Hematopoietic multipotent progenitor cell treated with erythropoietin and hydrocortisone succinate and interleukin-3 and kit ligand, for 17 days (in vitro differentiated cells): ENCODE measurements around the gene ADAM33.

ENCODE experiments used
- DNase-seq: peaks from one replicate; pipeline ENCODE4 v3.0.0-alpha.2; 2015; ENCODE audit warnings: low spot score

The ADAM33 gene

GRCh38 chr20:3706774-3707507, 25.1 kb upstream of the ADAM33 start:
- no peak for DNase-seq

- no peak for DNase-seq
Measured at GRCh38 chr20:3705970-3706739, 24.3 kb upstream of the ADAM33 start.

GRCh38 chr20:3705491-3705969, 23.7 kb upstream of the ADAM33 start:
- DNase-seq: no peak

GRCh38 chr20:3704087-3704486, 22.3 kb upstream of the ADAM33 start:
- DNase-seq: no peak

- no peak for DNase-seq
Measured at GRCh38 chr20:3702611-3703391, 21.0 kb upstream of the ADAM33 start.

GRCh38 chr20:3701061-3701998, 19.5 kb upstream of the ADAM33 start:
- no peak for DNase-seq

- no peak for DNase-seq
Measured at GRCh38 chr20:3699037-3699436, 17.2 kb upstream of the ADAM33 start.

GRCh38 chr20:3698591-3699001, 16.8 kb upstream of the ADAM33 start:
- no peak for DNase-seq

- no peak for DNase-seq
Measured at GRCh38 chr20:3697588-3698305, 15.9 kb upstream of the ADAM33 start.

- DNase-seq: no peak
Measured at GRCh38 chr20:3696745-3697587, 15.2 kb upstream of the ADAM33 start.

- DNase-seq: peak; percentile 19
Measured at GRCh38 chr20:3696200-3696599, 14.4 kb upstream of the ADAM33 start.

- DNase-seq: no peak
Measured at GRCh38 chr20:3694864-3695263, 13.1 kb upstream of the ADAM33 start.

- no peak for DNase-seq
Measured at GRCh38 chr20:3693376-3693775, 11.6 kb upstream of the ADAM33 start.

- DNase-seq: no peak
Measured at GRCh38 chr20:3692706-3693294, 11.0 kb upstream of the ADAM33 start.

GRCh38 chr20:3691897-3692296, 10.1 kb upstream of the ADAM33 start:
- no peak for DNase-seq

GRCh38 chr20:3691306-3691705, 9.5 kb upstream of the ADAM33 start:
- DNase-seq: no peak

- no peak for DNase-seq
Measured at GRCh38 chr20:3690413-3690812, 8.6 kb upstream of the ADAM33 start.

GRCh38 chr20:3689978-3690377, 8.2 kb upstream of the ADAM33 start:
- no peak for DNase-seq

GRCh38 chr20:3687655-3688054, 5.8 kb upstream of the ADAM33 start:
- DNase-seq: no peak
